ENCODE measurements around the gene BCHE. TPM values are rescaled to one million over a fixed set of nuclear protein-coding genes. Genes with fewer than 3 reads are reported as not detected.

The BCHE gene
- total and polyA plus RNA-seq, 8 donors, result 0.09 to 3.2 (median 0.75) TPM

DNA sequence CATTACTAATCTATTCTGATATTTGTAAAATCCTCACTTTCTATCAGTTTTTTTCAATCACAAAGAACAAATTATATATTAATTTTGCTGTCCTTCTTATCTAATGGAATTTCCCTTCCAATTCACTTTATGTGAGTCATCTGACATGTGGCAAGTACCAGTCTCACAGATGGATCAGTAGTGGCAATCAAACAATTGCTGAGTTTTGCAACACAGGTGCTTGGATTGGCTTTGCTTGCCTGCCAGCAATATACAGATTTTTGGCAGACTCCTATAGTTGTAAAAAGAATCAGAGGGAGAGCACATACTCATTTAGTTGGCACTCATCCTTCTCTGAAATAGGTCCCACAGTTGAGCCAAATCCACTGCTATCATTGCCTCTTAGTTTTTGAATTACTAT, 83.7 kb downstream of the BCHE start:
- no peaks in the 10 kb centered on the region for H3K4me1 ChIP-seq
- H3K27ac ChIP-seq, result no peak overlapping the region
- H3K9me3 ChIP-seq, result no peaks in the 10 kb centered on the region
- intact Hi-C loops (cut with DNase I), result no loop called here
- FAIRE-seq, result no peak
- TF ChIP-seq, protein P1, sequence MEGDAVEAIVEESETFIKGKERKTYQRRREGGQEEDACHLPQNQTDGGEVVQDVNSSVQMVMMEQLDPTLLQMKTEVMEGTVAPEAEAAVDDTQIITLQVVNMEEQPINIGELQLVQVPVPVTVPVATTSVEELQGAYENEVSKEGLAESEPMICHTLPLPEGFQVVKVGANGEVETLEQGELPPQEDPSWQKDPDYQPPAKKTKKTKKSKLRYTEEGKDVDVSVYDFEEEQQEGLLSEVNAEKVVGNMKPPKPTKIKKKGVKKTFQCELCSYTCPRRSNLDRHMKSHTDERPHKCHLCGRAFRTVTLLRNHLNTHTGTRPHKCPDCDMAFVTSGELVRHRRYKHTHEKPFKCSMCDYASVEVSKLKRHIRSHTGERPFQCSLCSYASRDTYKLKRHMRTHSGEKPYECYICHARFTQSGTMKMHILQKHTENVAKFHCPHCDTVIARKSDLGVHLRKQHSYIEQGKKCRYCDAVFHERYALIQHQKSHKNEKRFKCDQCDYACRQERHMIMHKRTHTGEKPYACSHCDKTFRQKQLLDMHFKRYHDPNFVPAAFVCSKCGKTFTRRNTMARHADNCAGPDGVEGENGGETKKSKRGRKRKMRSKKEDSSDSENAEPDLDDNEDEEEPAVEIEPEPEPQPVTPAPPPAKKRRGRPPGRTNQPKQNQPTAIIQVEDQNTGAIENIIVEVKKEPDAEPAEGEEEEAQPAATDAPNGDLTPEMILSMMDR (IDR thresholded peaks at IDR 0.05), result no peak
- no peak for DNase-seq
- no peaks in the 10 kb centered on the region for H3K36me3 ChIP-seq
- H3K4me3 ChIP-seq, result no peak overlapping the region
- ATAC-seq, result peak in 3 of 4 donors; percentile 46 to 67 (median 65)
- no peaks in the 10 kb centered on the region for H3K27me3 ChIP-seq

DNA sequence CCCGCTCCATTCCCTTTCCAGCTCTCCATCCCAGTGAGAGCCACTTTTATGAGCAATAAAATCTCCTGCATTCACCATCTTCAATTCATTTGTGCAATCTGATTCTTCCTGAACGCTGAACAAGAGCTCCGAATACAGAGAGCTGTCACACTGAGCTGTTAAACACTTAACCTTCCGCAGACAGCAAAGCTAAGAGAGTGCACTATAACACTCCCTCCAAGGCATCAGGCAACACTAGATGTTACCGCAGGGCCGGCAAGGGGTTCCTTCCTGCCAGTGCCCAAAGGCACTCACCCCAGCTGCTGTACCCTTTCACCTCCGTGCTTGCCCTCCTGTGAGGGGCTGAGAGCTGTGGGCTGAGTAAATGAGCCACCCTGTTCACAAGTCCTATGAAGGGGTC, 85.6 kb downstream of the BCHE start:
- intact Hi-C loops (cut with DNase I), result no loop called here
- no peak for FAIRE-seq
- peaks cover 0 to 2% (median 0%) of the 10 kb centered on the region in 3 donors for H3K4me1 ChIP-seq
- H3K9me3 ChIP-seq, result no peaks in the 10 kb centered on the region
- DNase-seq, result no peak
- TF ChIP-seq, protein P1 (IDR thresholded peaks at IDR 0.05), result no peak
- 87 to 91% methylated on average over 7 of the region's 7 CpGs for WGBS, 2 donors
- no peak for ATAC-seq
- H3K27ac ChIP-seq, result no peak overlapping the region
- no peak overlapping the region for H3K4me3 ChIP-seq
- H3K27me3 ChIP-seq, result no peaks in the 10 kb centered on the region
- no peaks in the 10 kb centered on the region for H3K36me3 ChIP-seq

DNA sequence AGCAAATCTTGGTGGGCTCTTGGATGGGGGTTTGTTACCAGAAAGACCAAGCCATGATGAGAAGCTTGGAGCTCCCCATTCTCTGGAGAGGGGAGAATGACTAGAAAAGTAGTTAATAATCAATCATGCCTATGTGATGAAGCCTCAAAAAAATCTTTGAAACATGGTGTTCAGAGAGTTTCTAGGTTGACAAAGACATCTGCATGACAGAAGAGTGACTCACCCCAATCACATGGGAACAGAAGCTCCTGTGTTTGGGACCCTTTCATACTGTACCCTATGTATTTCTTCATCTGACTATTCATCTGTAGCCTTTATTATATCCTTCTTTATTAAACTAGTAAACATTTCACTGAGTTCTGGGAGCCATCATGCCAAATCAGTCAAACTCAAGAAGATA, 87.4 kb downstream of the BCHE start:
- Histone ChIP-seq H3K27me3 (no peaks in the 10 kb centered on the region), H3K9me3 (no peaks in the 10 kb centered on the region), H3K4me3 (no peak overlapping the region), H3K36me3 (no peaks in the 10 kb centered on the region), H3K4me1 (peaks cover 0 to 8% (median 3%) of the 10 kb centered on the region in 3 donors), H3K27ac (no peak overlapping the region)
- intact Hi-C loops (cut with DNase I), result no loop called here
- no peak for ATAC-seq
- FAIRE-seq, result no peak
- DNase-seq, result no peak
- TF ChIP-seq, protein P1 (IDR thresholded peaks at IDR 0.05), result no peak

DNA sequence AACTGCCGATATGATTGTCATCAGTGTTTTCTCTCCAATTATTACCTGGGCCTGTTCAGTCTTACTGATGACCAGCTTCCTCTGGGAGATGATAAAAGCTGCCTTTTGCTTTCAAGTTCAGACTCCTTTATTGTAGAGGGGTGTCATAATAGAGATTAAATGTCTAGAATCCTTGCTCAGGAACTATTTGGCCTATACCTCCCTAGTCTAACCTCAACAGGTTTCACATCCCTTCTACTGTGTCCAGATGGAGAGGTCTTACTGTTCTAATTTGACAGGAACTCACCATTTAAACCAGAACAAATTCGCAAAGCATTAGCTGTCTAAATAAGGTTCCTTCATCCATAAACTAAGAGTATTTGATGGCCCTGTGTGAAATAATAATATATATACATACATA, 88.0 kb downstream of the BCHE start:
- ATAC-seq, result no peak
- H3K4me1 ChIP-seq, result peaks cover 0 to 8% (median 3%) of the 10 kb centered on the region in 3 donors
- FAIRE-seq, result no peak
- H3K9me3 ChIP-seq, result no peaks in the 10 kb centered on the region
- intact Hi-C loops (cut with DNase I), result no loop called here
- no peaks in the 10 kb centered on the region for H3K36me3 ChIP-seq
- DNase-seq, result no peak
- H3K27ac ChIP-seq, result no peak overlapping the region
- WGBS, 2 donors, result 91 to 94% methylated on average over 2 of the region's 2 CpGs
- no peak overlapping the region for H3K4me3 ChIP-seq
- no peaks in the 10 kb centered on the region for H3K27me3 ChIP-seq
- TF ChIP-seq, protein P1 (IDR thresholded peaks at IDR 0.05), result no peak

DNA sequence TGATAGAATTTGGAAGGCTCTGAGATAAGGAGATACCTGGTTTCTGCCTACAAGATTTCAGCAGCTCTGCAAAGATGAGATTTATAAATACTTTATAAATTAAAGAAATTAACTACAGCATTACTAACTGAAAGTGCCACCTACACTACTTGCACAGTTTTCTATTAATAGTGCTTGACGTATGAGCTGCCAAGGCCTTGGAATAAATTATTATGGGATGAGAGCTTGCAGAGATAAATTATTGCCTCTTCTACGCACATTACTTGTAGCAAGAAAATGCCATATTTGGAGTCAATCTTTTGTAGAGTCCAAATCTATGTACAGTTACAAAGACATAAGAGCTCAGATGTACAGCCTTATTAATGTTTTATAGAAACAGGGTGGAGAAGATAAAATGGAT, 89.1 kb downstream of the BCHE start:
- Histone ChIP-seq H3K27ac (no peak overlapping the region), H3K9me3 (no peaks in the 10 kb centered on the region), H3K36me3 (no peaks in the 10 kb centered on the region), H3K27me3 (no peaks in the 10 kb centered on the region), H3K4me3 (no peak overlapping the region), H3K4me1 (peaks cover 0 to 8% (median 3%) of the 10 kb centered on the region in 3 donors)
- TF ChIP-seq, protein P1 (IDR thresholded peaks at IDR 0.05), result no peak
- 50 to 59% methylated on average over 2 of the region's 2 CpGs for whole genome bisulfite sequencing, 2 donors
- no peak for ATAC-seq
- peak; percentile 37 for FAIRE-seq
- DNase-seq, result no peak
- intact Hi-C loops (cut with DNase I), result no loop called here
